Measurements from ENCODE around the gene SLC49A4.

SLC49A4 gene

DNA sequence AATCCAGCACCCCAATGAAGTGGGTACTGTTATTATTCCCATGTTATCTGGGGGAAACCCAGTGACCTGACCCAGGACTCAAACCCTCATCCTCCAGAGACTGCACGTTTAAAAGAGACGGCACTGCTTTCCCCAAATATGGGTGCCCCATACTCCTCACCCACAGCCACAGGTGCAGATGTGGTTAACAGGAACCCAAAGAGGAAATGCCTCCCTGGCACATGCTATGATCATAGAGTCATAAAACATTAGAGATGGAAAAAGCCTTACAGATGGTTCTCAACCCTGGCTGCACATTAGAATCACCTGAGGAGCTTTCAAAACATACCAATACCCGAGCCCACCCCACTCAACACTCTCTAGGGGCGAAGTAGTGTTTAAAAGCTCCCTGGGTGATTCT lies 121.2 kb downstream of the SLC49A4 start:
- peaks cover 30% of the 10 kb centered on the region for H3K27me3 Mint-ChIP-seq (ENCODE audit: low read depth)
- no peak overlapping the region for H3K4me3 Mint-ChIP-seq
- no peaks in the 10 kb centered on the region for H3K9me3 Mint-ChIP-seq
- TF ChIP-seq, protein P1, sequence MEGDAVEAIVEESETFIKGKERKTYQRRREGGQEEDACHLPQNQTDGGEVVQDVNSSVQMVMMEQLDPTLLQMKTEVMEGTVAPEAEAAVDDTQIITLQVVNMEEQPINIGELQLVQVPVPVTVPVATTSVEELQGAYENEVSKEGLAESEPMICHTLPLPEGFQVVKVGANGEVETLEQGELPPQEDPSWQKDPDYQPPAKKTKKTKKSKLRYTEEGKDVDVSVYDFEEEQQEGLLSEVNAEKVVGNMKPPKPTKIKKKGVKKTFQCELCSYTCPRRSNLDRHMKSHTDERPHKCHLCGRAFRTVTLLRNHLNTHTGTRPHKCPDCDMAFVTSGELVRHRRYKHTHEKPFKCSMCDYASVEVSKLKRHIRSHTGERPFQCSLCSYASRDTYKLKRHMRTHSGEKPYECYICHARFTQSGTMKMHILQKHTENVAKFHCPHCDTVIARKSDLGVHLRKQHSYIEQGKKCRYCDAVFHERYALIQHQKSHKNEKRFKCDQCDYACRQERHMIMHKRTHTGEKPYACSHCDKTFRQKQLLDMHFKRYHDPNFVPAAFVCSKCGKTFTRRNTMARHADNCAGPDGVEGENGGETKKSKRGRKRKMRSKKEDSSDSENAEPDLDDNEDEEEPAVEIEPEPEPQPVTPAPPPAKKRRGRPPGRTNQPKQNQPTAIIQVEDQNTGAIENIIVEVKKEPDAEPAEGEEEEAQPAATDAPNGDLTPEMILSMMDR (IDR thresholded peaks at IDR 0.05; ENCODE audit: unreplicated experiment in 3 of 3), result no peak
- peaks cover 4% of the 10 kb centered on the region for H3K36me3 Mint-ChIP-seq (ENCODE audit: low read depth)
- H3K4me1 Mint-ChIP-seq, result no peaks in the 10 kb centered on the region
- H3K27ac Mint-ChIP-seq, result no peak overlapping the region

DNA sequence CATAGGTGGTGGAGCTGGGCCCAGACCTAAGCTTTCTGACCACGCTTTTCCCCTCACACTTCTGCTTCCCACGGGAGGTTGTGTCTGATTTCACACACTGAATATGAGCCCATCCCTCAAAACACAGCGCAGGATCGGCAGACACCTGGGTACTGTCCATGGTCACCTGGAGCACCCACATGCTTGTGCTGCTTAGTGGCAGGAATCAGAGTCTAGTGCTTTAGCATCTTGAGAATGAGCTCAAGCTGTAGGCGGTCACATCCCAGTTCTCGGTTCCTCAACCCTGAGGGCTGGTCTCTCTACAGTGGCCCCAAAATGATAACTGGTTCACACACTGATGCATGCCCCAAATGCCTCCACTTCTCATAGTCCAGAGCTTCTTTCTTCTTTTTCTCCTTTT lies 121.7 kb downstream of the SLC49A4 start:
- peaks cover 4% of the 10 kb centered on the region for H3K36me3 Mint-ChIP-seq (ENCODE audit: low read depth)
- H3K27me3 Mint-ChIP-seq (ENCODE audit: low read depth), result peaks cover 35% of the 10 kb centered on the region
- no peaks in the 10 kb centered on the region for H3K9me3 Mint-ChIP-seq
- no peak overlapping the region for H3K27ac Mint-ChIP-seq
- H3K4me3 Mint-ChIP-seq, result no peak overlapping the region
- H3K4me1 Mint-ChIP-seq, result no peaks in the 10 kb centered on the region
- TF ChIP-seq, protein P1 (IDR thresholded peaks at IDR 0.05; ENCODE audit: unreplicated experiment in 3 of 3), result no peak

DNA sequence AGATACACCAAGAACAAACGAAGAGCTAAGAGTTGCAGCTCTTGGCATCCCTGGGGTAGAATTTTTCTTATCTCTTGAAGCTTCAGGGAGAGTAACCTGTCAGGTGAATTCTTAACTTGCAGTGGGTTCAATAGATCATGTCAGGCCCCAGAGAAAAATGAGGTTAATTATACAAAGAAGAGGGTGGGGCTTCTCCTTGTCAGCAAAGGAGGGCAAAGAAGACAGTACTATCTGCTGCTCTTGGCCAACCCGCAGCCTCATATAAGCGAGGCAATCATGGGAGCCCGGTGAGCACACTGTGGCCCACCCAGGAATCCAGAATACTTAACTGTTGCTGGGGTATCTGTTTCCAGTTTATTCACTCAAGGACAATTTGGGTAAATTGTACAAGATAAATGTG lies 122.5 kb downstream of the SLC49A4 start:
- no peak overlapping the region for H3K4me3 Mint-ChIP-seq
- H3K36me3 Mint-ChIP-seq (ENCODE audit: low read depth), result peaks cover 4% of the 10 kb centered on the region
- TF ChIP-seq, protein P1 (IDR thresholded peaks at IDR 0.05; ENCODE audit: unreplicated experiment in 3 of 3), result no peak
- no peak overlapping the region for H3K27ac Mint-ChIP-seq
- H3K4me1 Mint-ChIP-seq, result no peaks in the 10 kb centered on the region
- H3K27me3 Mint-ChIP-seq (ENCODE audit: low read depth), result peaks cover 37% of the 10 kb centered on the region
- no peaks in the 10 kb centered on the region for H3K9me3 Mint-ChIP-seq

DNA sequence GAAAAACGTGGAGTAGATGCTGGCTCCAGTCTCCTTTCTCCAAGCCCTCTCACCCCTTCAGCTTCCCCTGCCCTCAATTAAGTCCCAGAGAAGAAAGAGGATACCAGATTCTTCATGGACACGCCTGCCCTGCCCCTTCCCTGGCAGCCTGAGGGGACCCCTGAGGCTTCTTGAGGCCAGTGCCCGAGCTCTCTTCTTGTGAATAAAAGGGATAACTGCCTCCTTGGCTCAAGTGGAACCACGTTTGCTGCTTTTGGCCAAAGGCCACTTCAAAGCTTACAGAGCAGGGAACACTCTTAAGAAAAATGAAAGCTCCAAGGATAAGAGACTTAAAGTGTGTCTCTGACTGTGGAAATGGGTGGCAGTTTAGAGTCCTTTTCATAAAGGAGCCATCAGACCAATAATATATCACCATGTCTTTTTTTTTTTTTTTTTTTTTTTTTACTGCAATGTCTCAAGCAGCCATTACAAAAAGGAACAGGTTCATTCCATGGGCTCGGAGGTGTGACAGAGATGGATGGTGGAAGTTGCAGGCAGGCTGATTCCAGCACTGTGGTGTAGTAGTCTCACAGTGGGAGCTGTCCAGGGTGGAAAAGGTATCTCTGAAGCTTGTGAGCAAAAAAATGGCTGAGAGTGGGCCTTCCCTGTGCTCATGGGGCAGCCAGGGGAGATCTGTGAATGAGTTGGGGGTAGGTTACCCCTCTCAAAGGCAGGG lies 123.9 kb downstream of the SLC49A4 start:
- Mint-ChIP-seq H3K27me3 (ENCODE audit: low read depth) (peaks cover 37% of the 10 kb centered on the region), H3K9me3 (no peaks in the 10 kb centered on the region), H3K4me3 (no peak overlapping the region), H3K4me1 (no peaks in the 10 kb centered on the region), H3K36me3 (ENCODE audit: low read depth) (peaks cover 4% of the 10 kb centered on the region), H3K27ac (no peak overlapping the region)
- TF ChIP-seq, protein P1 (IDR thresholded peaks at IDR 0.05; ENCODE audit: unreplicated experiment in 3 of 3), result no peak

DNA sequence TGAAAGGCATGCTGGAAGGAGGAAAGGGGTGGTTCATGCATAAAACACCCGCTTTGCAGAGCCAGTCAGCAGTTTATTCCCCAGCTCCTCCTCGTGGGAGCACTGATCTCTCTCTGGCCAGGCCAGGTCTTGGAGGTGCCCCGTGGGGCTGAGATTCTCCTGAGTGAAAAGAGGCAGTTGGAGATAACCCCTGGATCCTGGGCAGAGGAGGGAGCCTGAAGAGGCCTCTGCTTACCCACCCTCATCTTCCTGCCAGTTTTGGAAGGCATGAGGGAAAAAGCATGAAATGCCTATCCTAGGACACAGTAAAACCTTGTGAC lies 124.4 kb downstream of the SLC49A4 start:
- no peak overlapping the region for H3K4me3 Mint-ChIP-seq
- H3K4me1 Mint-ChIP-seq, result no peaks in the 10 kb centered on the region
- H3K27me3 Mint-ChIP-seq (ENCODE audit: low read depth), result peaks cover 37% of the 10 kb centered on the region
- TF ChIP-seq, protein P1 (IDR thresholded peaks at IDR 0.05; ENCODE audit: unreplicated experiment in 3 of 3), result no peak
- H3K36me3 Mint-ChIP-seq (ENCODE audit: low read depth), result peaks cover 2% of the 10 kb centered on the region
- no peaks in the 10 kb centered on the region for H3K9me3 Mint-ChIP-seq
- H3K27ac Mint-ChIP-seq, result no peak overlapping the region

DNA sequence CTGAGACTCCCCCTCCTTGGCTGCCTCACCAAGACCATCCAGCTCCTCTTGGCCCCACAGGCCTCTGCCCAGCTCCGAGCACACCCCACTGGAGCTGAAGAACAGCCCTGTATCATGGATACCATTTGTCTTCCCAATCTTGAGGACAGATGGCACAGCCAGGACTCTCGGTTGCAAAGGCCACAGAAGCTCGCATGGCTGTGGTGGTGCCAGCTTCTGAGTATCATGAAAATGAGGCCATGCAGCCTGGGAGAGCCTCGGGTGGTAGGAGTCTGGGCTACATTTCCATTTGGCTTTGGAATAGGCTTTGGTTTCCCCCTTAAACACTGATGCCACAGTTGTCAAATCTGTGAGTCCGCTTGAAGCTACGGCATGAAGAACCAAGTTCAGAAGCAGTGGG lies 126.1 kb downstream of the SLC49A4 start:
- no peak overlapping the region for H3K27ac Mint-ChIP-seq
- TF ChIP-seq, protein P1 (IDR thresholded peaks at IDR 0.05; ENCODE audit: unreplicated experiment in 3 of 3), result no peak
- no peaks in the 10 kb centered on the region for H3K4me1 Mint-ChIP-seq
- no peaks in the 10 kb centered on the region for H3K36me3 Mint-ChIP-seq (ENCODE audit: low read depth)
- H3K4me3 Mint-ChIP-seq, result no peak overlapping the region
- peaks cover 39% of the 10 kb centered on the region for H3K27me3 Mint-ChIP-seq (ENCODE audit: low read depth)
- no peaks in the 10 kb centered on the region for H3K9me3 Mint-ChIP-seq
